HG03469 (cell line): ENCODE data around the gene ADAMTS10.
"Not testable (repeated sequence)": the region's sequence is repeated elsewhere in the genome, so short reads cannot be mapped to it uniquely, and the experiment has no call there.

Source experiments
- ATAC-seq: cut with Tn5 transposase; IDR thresholded peaks from one replicate; pipeline ENCODE4 v1.9.1; 2021; ENCODE audit warnings: mild to moderate bottlenecking, moderate library complexity, moderate number of reproducible peaks; ENCODE audit not compliant: unreplicated experiment

Gene ADAMTS10

GRCh38 chr19:8610041-8610935 lies at the start of gene ADAMTS10:
ADAMTS10 (minus strand) TSS chr19:8610715; CDS start chr19:8605710, 5,005 bp downstream.
- ATAC-seq: no peak

- no peak for ATAC-seq
Measured at GRCh38 chr19:8659905-8660304, 49.4 kb upstream of the ADAMTS10 start.

- no peak for ATAC-seq
Measured at GRCh38 chr19:8657869-8658268, 47.4 kb upstream of the ADAMTS10 start.

GRCh38 chr19:8655340-8655709 lies 44.8 kb upstream of the ADAMTS10 start:
- no peak for ATAC-seq

- no peak for ATAC-seq
Measured at GRCh38 chr19:8654591-8655339, 44.2 kb upstream of the ADAMTS10 start.

GRCh38 chr19:8648240-8648639 lies 37.7 kb upstream of the ADAMTS10 start:
- ATAC-seq: no peak

DNA sequence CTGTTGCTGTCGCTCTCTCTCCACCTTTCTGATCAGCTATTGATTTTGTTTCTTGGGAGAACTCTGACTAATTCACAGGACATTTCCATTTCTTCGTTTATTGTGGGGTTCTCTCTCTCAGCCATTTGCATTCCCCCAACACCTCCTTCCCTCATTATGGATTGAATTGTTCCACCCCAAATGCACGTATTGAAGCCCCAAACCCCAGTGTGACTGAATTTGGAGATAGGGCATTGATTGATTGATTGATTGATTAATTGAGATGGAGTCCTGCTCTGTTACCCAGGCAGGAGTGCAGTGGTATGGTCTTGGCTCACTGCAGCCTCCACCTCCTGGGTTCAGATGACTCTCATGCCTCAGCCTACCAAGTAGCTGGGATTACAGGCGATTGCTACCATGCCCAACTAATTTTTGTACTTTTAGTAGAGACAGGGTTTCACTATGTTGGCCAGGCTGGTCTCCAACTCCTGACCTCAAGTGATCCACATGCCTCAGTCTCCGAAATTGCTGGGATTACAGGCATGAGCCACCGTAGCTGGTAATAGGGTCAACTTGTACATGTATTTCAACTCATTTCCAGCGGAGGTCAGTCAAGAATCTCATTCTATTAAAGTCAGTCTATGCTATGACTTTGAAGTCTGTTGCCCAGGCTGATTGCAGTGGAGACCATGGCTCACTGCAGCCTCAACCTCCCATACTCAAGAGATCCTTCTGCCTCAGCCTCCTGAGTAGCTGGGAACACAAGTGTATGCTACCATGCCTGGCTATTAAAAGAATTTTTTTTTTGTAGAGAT lies 33.5 kb upstream of the ADAMTS10 start:
- no peak for ATAC-seq

DNA sequence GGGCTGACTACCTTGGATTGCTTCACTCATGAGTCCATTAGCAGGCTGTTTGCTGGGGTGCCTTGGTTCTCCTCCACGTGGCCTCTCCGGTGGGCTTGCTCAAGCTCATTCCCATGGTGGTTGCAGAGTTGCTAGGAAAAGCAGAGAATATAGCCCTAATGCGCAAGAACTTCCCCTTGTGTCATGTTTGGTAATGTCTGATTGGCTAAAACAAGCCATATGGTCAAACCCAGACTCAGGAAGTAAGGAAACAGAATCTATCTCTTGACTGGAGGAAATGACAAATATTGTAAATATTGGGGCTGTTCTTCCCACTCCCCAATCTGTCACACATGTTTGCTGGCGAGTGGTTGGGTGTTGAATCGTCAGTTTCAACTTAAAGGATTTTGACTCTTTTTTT lies 32.0 kb upstream of the ADAMTS10 start:
- no peak for ATAC-seq

DNA sequence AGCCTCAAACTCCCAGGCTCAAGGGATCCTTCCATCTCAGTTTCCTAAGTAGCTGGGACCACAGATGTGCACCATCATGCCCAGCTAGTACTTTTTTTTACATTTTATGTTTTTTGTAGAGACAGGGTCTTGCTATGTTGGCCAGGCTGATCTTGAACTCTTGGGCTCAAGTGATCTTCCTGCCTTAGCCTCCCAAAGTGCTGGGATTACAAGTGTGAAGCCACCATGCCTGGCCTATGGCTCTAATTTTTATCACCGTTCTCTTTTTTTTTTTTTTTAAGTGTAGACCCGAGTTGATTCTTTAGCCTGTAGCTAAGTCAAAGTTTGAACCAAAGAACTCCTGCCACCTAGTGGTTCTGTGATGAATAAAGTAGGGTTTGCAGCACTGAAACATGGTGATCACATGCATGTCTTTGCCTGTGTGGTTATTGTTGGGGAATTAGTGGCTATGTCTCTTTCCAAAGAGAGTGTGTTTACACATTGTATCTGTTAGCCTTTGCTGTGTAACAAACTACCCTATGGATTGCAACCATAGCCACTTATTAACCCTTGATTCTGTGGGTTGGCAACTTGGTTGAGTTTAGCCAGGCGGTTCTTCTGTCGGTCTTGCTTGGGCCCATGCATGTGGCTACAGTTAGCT lies 31.5 kb upstream of the ADAMTS10 start:
- no peak for ATAC-seq

- ATAC-seq: no peak
Measured at GRCh38 chr19:8641221-8641907, 30.8 kb upstream of the ADAMTS10 start.

DNA sequence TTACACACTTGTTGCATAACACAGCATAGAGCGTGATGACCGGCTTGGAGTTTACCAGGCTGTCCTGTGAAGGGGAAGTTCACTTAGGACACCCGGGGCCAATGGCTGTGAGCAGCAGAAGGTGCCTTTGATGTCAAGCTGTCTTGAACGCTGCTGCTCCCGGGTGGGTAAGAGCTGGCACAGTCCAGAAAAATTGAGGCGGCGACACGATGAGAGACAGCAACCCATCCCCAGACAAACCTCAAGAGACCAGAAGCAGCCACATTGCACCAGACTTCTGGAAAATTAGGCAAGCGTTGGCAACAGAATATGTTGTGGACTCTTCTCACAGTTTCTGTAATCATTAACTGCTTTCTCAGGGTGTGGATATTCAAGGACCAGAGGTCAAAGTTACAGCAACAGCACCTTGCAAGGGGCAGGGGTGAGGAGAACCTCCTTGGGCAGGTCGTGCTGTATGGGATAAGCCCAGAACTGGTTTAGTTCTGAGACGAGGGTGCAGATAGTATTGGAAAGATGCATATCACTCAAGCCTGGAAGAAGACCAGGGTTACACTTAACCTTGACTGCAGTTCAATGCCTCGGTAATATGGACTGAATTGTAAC lies 30.0 kb upstream of the ADAMTS10 start:
- ATAC-seq: no peak

DNA sequence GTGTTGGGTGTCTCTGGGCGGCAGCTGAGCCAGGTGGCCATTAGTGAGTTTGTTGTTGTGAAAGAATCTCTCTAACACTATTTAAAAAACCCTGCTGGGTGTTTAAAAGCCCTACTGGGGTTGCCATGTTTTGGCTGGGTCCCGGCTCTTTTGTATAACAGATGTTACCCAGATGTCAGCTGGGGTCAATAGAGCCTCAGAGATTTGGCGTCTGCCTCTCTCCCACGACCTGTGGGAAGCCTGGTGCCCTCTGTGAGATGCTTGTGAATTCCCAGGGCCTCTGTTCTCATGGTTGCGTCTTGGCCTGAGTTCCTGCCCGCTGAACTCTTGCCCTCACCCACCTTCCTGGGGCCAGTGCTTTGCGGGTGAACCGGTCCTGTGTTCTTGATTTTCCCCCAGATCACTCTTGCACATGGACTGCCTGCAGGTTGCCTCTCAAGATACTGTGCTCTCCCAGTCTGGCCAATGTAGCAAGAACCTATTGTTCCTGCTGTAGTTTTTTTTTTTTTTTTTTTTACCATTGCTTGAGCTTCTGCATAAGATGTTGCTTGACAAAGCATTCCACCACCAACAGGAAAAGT lies 29.4 kb upstream of the ADAMTS10 start:
- no peak for ATAC-seq

DNA sequence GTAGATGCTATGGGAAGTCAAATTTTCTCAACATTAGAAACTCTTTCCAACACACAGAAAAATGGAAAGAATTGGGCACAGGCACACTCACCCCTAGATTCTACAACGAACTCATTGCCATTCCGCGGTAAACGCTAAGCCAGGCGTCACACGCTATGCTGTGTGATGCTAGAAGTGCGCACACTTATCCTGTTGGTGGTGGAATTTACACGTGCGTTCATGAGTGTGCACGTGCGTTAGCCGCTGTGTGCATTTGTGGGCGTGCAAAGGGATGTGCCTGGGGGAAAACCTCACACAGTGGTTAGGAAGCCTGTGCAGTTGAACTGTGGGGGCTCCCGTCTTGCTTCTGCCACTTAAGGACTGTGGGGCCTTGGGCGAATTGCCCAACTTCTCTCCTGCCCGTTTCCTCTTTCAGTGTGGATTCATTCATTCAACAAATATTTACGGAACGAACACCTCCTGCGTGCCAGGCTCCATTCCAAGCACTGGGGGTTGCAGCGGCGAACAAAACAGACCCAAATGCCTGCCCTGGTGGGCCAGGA lies 27.6 kb upstream of the ADAMTS10 start:
- no peak for ATAC-seq

GRCh38 chr19:8637070-8637469 lies 26.6 kb upstream of the ADAMTS10 start:
- not testable (repeated sequence) for ATAC-seq

GRCh38 chr19:8635422-8635821 lies 24.9 kb upstream of the ADAMTS10 start:
- ATAC-seq: no peak

DNA sequence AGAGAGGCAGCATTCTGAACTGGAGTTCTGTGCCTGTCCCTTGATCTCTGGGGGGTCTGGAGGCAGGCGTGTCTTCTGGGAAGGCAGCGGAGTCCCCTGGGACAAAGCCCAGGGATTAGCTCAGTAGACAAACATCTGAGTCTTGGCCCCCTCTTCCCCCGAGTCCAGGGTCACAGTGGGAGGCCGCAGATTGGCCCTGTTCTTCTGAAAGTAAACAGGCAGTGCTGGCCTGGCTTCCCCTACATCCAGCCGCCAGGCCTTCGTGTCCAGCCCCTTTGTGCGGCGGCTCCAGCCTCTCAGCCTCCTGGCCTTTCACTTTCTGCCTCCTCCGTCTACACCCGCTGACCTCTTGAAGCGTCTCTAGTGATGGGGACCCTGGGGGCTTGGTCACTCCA lies 20.9 kb upstream of the ADAMTS10 start:
- ATAC-seq: no peak

GRCh38 chr19:8630796-8631424 lies 20.4 kb upstream of the ADAMTS10 start:
- ATAC-seq: no peak

DNA sequence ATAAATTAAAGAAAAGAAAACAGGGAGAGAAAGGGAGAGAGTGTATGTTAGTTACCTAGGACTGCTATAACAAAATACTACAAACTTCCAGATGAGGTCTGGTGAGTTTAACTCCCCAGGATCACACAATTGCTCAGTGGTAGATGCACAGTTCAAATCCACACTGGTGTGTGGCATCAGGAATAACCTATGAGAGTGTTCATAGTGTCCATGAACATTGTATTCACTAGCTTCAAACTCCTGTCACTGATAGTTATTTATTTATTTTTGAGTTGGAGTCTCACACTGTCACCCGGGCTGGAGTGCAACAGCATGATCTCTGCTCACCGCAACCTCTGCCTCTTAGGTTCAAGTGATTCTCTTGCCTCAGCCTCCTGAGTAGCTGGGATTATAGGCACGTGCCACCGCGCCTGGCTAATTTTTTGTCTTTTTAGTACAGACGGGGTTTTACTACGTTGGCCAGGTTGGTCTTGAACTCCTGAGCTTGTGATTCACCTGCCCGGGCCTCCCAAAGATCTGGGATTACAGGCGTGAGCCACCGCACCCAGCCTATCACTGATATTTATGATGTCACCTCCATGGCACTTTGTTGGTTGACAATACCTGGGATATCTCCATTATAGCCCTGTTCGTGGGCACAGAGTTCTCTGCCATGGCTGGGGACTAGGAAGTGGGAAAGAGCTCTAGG lies 19.6 kb upstream of the ADAMTS10 start, which contains the start of gene NFILZ:
TSS of gene NFILZ (plus strand) at position 638 of the 688 bp plus-strand sequence. CDS start 46,133 bp downstream, outside the sequence.
- no peak for ATAC-seq
